Ovary (tissue), 3 donors: ENCODE measurements around the gene IGSF10.

ENCODE experiments used
- CTCF ChIP-seq, 3 donors: fragments of 450-650 bp in 2 of 3; fragments of 200-600 bp in 1 of 3; IDR thresholded peaks; one replicate each; pipeline versions ENCODE4 v1.5.1 to v1.8.0; 2016 to 2022; ENCODE audit warnings: antibody characterized with exemption in 3 of 3, mild to moderate bottlenecking in 1 of 3
- EP300 ChIP-seq: sonication (generic); formaldehyde crosslinking; IDR thresholded peaks from one replicate; pipeline ENCODE4 v1.6.1; 2017; ENCODE audit warnings: antibody characterized with exemption
- POLR2A ChIP-seq: fragments of 450-650 bp; IDR thresholded peaks from one replicate; pipeline ENCODE4 v1.6.1; 2017; ENCODE audit warnings: antibody characterized with exemption, mild to moderate bottlenecking, moderate library complexity
- donor health status: DM: no; HTN: no; CAD: no.

GRCh38 chr3:151446002-151446340 lies 14.9 kb downstream of the IGSF10 start:
- TF ChIP-seq CTCF (IDR thresholded peaks at IDR 0.05) (no peak), EP300 (no peak), POLR2A (no peak)
